Colonic mucosa (tissue), 4 donors: Measurements from ENCODE around the gene PRLR. TPM values are rescaled to one million over a fixed set of nuclear protein-coding genes. Genes with fewer than 3 reads are reported as not detected.
"Not testable (repeated sequence)": the region's sequence is repeated elsewhere in the genome, so short reads cannot be mapped to it uniquely, and the experiment has no call there.

ENCODE experiments used
- DNase-seq: peaks from one replicate; pipeline ENCODE4 v3.0.0-alpha.2; 2020
- H3K27ac ChIP-seq: fragments of 200-600 bp; one replicate; pipeline ENCODE4 v1.8.0; 2021
- H3K27me3 ChIP-seq: fragments of 200-600 bp; one replicate; pipeline ENCODE4 v1.8.0; 2021
- H3K36me3 ChIP-seq: fragments of 200-600 bp; one replicate; pipeline ENCODE4 v1.8.0; 2021
- H3K4me1 ChIP-seq: fragments of 200-600 bp; one replicate; pipeline ENCODE4 v1.8.0; 2021; ENCODE audit warnings: mild to moderate bottlenecking
- H3K4me3 ChIP-seq: fragments of 200-600 bp; one replicate; pipeline ENCODE4 v1.8.0; 2021
- H3K9ac ChIP-seq, 2 donors: one replicate each; pipeline ENCODE4 v1.7.0; 2013; ENCODE audit warnings: control low read depth in 2 of 2, low read depth in 2 of 2, low read length in 2 of 2
- H3K9me3 ChIP-seq: fragments of 200-600 bp; one replicate; pipeline ENCODE4 v1.8.0; 2021
- CTCF ChIP-seq: fragments of 200-600 bp; IDR thresholded peaks from one replicate; pipeline ENCODE4 v1.8.0; 2022; ENCODE audit warnings: antibody characterized with exemption, mild to moderate bottlenecking
- intact Hi-C: fragments of 100-400 bp; cut with DNase I; formaldehyde crosslinking; loops from one replicate; pipeline ENCODE4 v1.14.1; 2022
- total RNA-seq, 2 donors: library from RNA; stranded (reverse); fragmentation: NEBNext Ultra II Directional in 1 of 2; extraction: Animal tissue kit (Norgen Biotek cat#: 25700) in 1 of 2; gene quantifications; one replicate each; pipeline ENCODE4 v1.2.1, GENCODE V29; 2021
- donor health status: healthy.
- donor health status: DM: no; HTN: no; CAD: no.
- donor health status: DM: no; HTN: no; CAD: no.

PRLR gene
- total RNA-seq, 2 donors from 2014 or later = 23.7 to 38.6 TPM

GRCh38 chr5:35041261-35041660, 189.0 kb downstream of the PRLR start:
- Histone ChIP-seq H3K4me1 (no peaks in the 10 kb centered on the region), H3K27me3 (no peaks in the 10 kb centered on the region), H3K27ac (no peak overlapping the region), H3K9ac (no peak overlapping the region), H3K4me3 (no peak overlapping the region), H3K36me3 (no peaks in the 10 kb centered on the region), H3K9me3 (no peaks in the 10 kb centered on the region)
- intact Hi-C loops = no loop called here
- DNase-seq = no peak
- no peak for TF ChIP-seq CTCF

GRCh38 chr5:35038891-35039290, 191.4 kb downstream of the PRLR start:
- no peak for DNase-seq
- no peak for TF ChIP-seq CTCF
- no peaks in the 10 kb centered on the region for H3K36me3 ChIP-seq
- H3K9ac ChIP-seq = no peak overlapping the region
- no peak overlapping the region for H3K4me3 ChIP-seq
- intact Hi-C loops = no loop called here
- H3K4me1 ChIP-seq = no peaks in the 10 kb centered on the region
- H3K27me3 ChIP-seq = no peaks in the 10 kb centered on the region
- H3K9me3 ChIP-seq = no peaks in the 10 kb centered on the region
- no peak overlapping the region for H3K27ac ChIP-seq

GRCh38 chr5:35036536-35036935, 193.8 kb downstream of the PRLR start:
- no peak for TF ChIP-seq CTCF
- DNase-seq = no peak
- intact Hi-C loops = no loop called here
- Histone ChIP-seq H3K9ac (no peak overlapping the region), H3K36me3 (no peaks in the 10 kb centered on the region), H3K27ac (no peak overlapping the region), H3K4me3 (no peak overlapping the region), H3K27me3 (no peaks in the 10 kb centered on the region), H3K9me3 (no peaks in the 10 kb centered on the region), H3K4me1 (no peaks in the 10 kb centered on the region)

- H3K27me3 ChIP-seq, DNase-seq, H3K9me3 ChIP-seq, H3K4me3 ChIP-seq, H3K4me1 ChIP-seq, intact Hi-C loops, H3K36me3 ChIP-seq, H3K27ac ChIP-seq, H3K9ac ChIP-seq: not testable (repeated sequence)
These were observed 194.4 kb downstream of the PRLR start for GRCh38 chr5:35035929-35036328.

- no peaks in the 10 kb centered on the region for H3K4me1 ChIP-seq
- H3K27ac ChIP-seq = no peak overlapping the region
- H3K9me3 ChIP-seq = no peaks in the 10 kb centered on the region
- no peak overlapping the region for H3K4me3 ChIP-seq
- DNase-seq = no peak
- intact Hi-C loops = no loop called here
- H3K36me3 ChIP-seq = no peaks in the 10 kb centered on the region
- H3K9ac ChIP-seq = no peak overlapping the region
- H3K27me3 ChIP-seq = no peaks in the 10 kb centered on the region
- TF ChIP-seq CTCF = no peak
These were observed 195.0 kb downstream of the PRLR start for GRCh38 chr5:35035271-35035670.

GRCh38 chr5:35032356-35032755, 197.9 kb downstream of the PRLR start:
- H3K9me3 ChIP-seq = no peaks in the 10 kb centered on the region
- no peak overlapping the region for H3K9ac ChIP-seq
- TF ChIP-seq CTCF = no peak
- H3K27me3 ChIP-seq = no peaks in the 10 kb centered on the region
- DNase-seq = no peak
- H3K4me3 ChIP-seq = no peak overlapping the region
- no peaks in the 10 kb centered on the region for H3K36me3 ChIP-seq
- H3K4me1 ChIP-seq = no peaks in the 10 kb centered on the region
- no peak overlapping the region for H3K27ac ChIP-seq
- intact Hi-C loops = no loop called here
